Skeletal muscle tissue (tissue), 4 donors: ENCODE results near the gene CEBPB. TPM values are rescaled to one million over a fixed set of nuclear protein-coding genes. Genes with fewer than 3 reads are reported as not detected.

Experiments
- H3K27ac ChIP-seq: one replicate; pipeline ENCODE4 v1.7.0; 2013; ENCODE audit warnings: mild to moderate bottlenecking, low read depth, low read length, inconsistent platforms
- H3K27me3 ChIP-seq, 3 donors: one replicate each; pipeline ENCODE4 v1.7.0; 2013; ENCODE audit warnings: low read length in 3 of 3; ENCODE audit not compliant: control insufficient read depth in 3 of 3, insufficient read depth in 3 of 3
- H3K36me3 ChIP-seq, 3 donors: one replicate each; pipeline ENCODE4 v1.7.0; 2013; ENCODE audit warnings: low read length in 3 of 3; ENCODE audit not compliant: control insufficient read depth in 3 of 3, insufficient read depth in 3 of 3
- H3K4me1 ChIP-seq, 3 donors: one replicate each; pipeline ENCODE4 v1.7.0; 2013; ENCODE audit warnings: low read length in 3 of 3, mild to moderate bottlenecking in 3 of 3; ENCODE audit not compliant: control insufficient read depth in 3 of 3, insufficient read depth in 3 of 3
- H3K4me3 ChIP-seq, 3 donors: one replicate each; pipeline ENCODE4 v1.7.0; 2013; ENCODE audit warnings: low read length in 3 of 3
- H3K9ac ChIP-seq, 3 donors: one replicate each; pipeline ENCODE4 v1.7.0; 2013; ENCODE audit warnings: low read length in 3 of 3, mild to moderate bottlenecking in 3 of 3, moderate library complexity in 2 of 3, low read depth in 1 of 3
- H3K9me3 ChIP-seq, 3 donors: one replicate each; pipeline ENCODE4 v1.7.0; 2013; ENCODE audit warnings: low read length in 3 of 3; ENCODE audit not compliant: control insufficient read depth in 3 of 3
- total RNA-seq: library from RNA; depleted of rRNA; stranded (reverse); fragments of >200 nt; gene quantifications from one replicate; pipeline ENCODE4 v1.2.3, GENCODE V29; 2014
- donor health status: Osteomylitis.

The CEBPB gene
- total RNA-seq, 1 donor from 2014 or later, result 7.3 TPM

GRCh38 chr20:50210066-50210619 lies 19.5 kb downstream of the CEBPB start:
- Histone ChIP-seq H3K9me3 (no peaks in the 10 kb centered on the region), H3K9ac (no peak overlapping the region), H3K27me3 (no peaks in the 10 kb centered on the region), H3K4me3 (no peak overlapping the region), H3K27ac (no peak overlapping the region), H3K36me3 (no peaks in the 10 kb centered on the region), H3K4me1 (no peaks in the 10 kb centered on the region)

GRCh38 chr20:50211091-50211490 lies 20.5 kb downstream of the CEBPB start:
- no peaks in the 10 kb centered on the region for H3K4me1 ChIP-seq
- no peak overlapping the region for H3K4me3 ChIP-seq
- H3K9me3 ChIP-seq, result no peaks in the 10 kb centered on the region
- H3K27me3 ChIP-seq, result no peaks in the 10 kb centered on the region
- H3K9ac ChIP-seq, result no peak overlapping the region
- H3K27ac ChIP-seq, result no peak overlapping the region
- no peaks in the 10 kb centered on the region for H3K36me3 ChIP-seq

DNA sequence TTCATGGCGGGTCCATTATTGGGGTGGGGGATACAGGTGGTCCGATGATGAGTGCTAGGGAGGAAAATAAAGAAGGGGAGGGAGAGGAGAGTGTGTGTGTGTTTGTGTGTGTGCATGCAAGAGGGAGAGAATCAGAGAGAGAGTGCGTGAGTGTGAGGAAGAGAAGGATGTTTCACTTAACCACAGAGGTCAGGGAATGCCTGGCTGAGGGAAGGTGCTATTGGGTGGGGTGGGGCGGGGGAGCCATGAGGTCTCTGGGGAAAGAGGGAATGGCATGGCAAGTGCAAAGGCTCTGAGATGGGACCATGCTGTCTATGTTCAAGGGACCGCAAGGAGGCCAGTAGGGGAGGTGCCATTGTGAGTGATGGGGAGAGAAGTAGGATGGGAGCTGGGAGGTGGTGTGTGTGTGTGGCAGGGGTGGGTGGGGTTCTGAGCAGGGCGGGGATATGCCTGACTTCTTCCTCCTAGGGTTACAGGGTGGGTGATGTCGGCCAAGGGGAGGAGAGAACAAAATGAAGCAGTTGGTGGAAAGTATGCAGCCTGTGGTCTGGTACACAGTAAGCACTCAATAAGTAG lies 23.0 kb downstream of the CEBPB start:
- no peak overlapping the region for H3K4me3 ChIP-seq
- H3K9ac ChIP-seq, result no peak overlapping the region
- H3K36me3 ChIP-seq, result no peaks in the 10 kb centered on the region
- H3K9me3 ChIP-seq, result no peaks in the 10 kb centered on the region
- H3K4me1 ChIP-seq, result no peaks in the 10 kb centered on the region
- H3K27me3 ChIP-seq, result no peaks in the 10 kb centered on the region
- H3K27ac ChIP-seq, result no peak overlapping the region

DNA sequence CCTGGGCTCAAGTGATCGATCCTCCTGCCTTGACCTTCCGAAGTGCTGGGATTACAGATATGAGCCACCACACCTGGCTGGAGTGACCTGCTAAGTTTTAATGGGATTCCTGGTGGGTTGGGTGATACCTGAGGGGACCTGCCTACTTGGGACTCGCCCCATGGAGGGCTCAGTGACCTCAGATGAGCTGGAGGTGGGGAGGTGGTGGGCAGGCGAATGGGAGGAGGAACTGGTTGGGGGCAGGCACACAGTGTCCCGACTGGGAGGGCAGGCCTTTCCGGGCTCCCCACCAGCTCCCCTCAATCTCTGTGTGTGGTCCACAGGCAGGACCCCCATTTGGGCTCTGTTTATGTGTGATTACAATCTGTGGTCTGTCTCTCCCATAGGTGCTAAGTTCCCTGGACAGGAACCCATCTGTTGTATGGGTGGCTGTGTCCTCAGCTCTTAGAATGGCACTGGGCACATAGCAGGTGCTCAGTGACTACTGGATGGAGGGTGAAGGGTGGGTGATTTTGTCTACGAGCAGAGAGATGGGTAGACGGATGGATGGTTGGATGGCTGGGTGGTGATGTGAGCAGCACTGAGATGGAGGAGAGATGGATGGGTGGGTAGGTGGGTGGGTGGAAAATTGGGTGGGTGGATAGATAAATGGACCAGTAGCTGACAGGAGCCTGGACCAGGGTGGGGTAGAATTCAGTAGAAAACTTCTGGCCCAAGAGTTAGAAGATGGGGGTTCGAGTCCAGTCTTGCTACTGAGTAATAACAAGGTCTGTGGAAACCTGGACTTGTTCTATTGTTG lies 23.8 kb downstream of the CEBPB start:
- H3K27me3 ChIP-seq, result no peaks in the 10 kb centered on the region
- H3K4me1 ChIP-seq, result no peaks in the 10 kb centered on the region
- no peak overlapping the region for H3K27ac ChIP-seq
- no peak overlapping the region for H3K9ac ChIP-seq
- H3K36me3 ChIP-seq, result no peaks in the 10 kb centered on the region
- H3K4me3 ChIP-seq, result no peak overlapping the region
- no peaks in the 10 kb centered on the region for H3K9me3 ChIP-seq

GRCh38 chr20:50215101-50215690 lies 24.6 kb downstream of the CEBPB start:
- H3K27me3 ChIP-seq, result no peaks in the 10 kb centered on the region
- no peak overlapping the region for H3K27ac ChIP-seq
- no peaks in the 10 kb centered on the region for H3K4me1 ChIP-seq
- no peak overlapping the region for H3K4me3 ChIP-seq
- no peaks in the 10 kb centered on the region for H3K9me3 ChIP-seq
- no peaks in the 10 kb centered on the region for H3K36me3 ChIP-seq
- H3K9ac ChIP-seq, result no peak overlapping the region

DNA sequence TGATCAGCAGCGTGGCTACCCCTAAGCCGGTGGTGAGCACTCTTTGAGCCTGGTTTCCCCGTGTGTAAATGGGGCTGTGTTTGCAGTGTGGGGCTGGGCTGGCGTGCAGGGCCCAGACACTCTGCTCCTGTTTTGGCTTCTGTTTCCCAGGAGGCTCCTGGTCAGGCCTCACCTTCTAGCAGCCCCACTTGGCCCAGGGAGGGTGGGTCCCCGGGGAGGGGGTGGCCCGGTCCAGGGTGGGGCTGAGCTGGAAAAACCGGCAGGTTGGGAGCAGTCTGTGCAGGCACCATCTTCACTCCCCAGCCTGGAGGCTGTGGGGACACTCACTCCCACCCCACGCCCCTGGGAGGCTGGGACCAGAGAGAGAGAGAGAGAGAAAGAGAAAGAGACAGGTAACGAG lies 25.3 kb downstream of the CEBPB start:
- H3K27me3 ChIP-seq, result no peaks in the 10 kb centered on the region
- no peak overlapping the region for H3K27ac ChIP-seq
- no peak overlapping the region for H3K4me3 ChIP-seq
- no peaks in the 10 kb centered on the region for H3K9me3 ChIP-seq
- H3K36me3 ChIP-seq, result no peaks in the 10 kb centered on the region
- no peak overlapping the region for H3K9ac ChIP-seq
- no peaks in the 10 kb centered on the region for H3K4me1 ChIP-seq

GRCh38 chr20:50216543-50217206 lies 26.0 kb downstream of the CEBPB start:
- no peak overlapping the region for H3K27ac ChIP-seq
- no peaks in the 10 kb centered on the region for H3K4me1 ChIP-seq
- no peaks in the 10 kb centered on the region for H3K27me3 ChIP-seq
- no peaks in the 10 kb centered on the region for H3K9me3 ChIP-seq
- no peak overlapping the region for H3K4me3 ChIP-seq
- H3K9ac ChIP-seq, result no peak overlapping the region
- no peaks in the 10 kb centered on the region for H3K36me3 ChIP-seq

DNA sequence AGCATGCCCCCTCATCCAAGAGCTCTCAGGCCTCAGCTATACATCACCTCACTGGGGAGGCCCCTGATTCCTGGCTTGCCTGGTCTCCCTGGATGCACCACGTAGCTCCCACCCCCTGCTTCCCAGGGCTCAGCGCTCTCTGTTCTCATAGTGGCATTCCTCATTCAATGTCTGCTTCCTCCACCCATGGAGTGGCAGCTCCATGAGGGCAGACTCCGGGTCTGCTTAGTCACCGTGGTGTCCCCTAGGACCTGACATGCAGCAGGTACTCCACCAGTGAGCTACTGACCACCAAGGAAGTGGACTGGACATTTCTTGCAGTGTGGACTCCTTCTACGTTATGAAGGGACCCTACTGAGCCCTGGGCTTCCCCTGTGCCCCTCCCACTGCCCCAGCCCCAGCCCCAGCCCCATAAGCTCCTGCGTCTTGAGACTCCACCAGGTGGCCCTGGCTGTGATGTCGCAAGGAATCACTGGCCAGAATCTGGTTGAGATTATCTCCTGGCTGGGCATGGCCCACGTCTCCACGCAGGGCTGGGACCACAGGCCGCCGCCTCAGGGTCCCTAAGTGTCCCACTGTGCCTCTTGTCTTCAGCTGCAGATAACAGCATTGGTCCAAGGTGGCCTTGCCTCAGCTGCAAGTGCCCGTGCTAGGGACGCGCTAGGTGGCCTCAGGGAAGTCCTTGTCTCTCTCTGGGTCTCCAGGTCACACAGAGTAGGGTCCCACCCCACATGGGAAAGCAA lies 26.7 kb downstream of the CEBPB start:
- no peaks in the 10 kb centered on the region for H3K9me3 ChIP-seq
- no peak overlapping the region for H3K9ac ChIP-seq
- no peaks in the 10 kb centered on the region for H3K27me3 ChIP-seq
- H3K4me1 ChIP-seq, result no peaks in the 10 kb centered on the region
- H3K27ac ChIP-seq, result no peak overlapping the region
- H3K4me3 ChIP-seq, result no peak overlapping the region
- no peaks in the 10 kb centered on the region for H3K36me3 ChIP-seq

DNA sequence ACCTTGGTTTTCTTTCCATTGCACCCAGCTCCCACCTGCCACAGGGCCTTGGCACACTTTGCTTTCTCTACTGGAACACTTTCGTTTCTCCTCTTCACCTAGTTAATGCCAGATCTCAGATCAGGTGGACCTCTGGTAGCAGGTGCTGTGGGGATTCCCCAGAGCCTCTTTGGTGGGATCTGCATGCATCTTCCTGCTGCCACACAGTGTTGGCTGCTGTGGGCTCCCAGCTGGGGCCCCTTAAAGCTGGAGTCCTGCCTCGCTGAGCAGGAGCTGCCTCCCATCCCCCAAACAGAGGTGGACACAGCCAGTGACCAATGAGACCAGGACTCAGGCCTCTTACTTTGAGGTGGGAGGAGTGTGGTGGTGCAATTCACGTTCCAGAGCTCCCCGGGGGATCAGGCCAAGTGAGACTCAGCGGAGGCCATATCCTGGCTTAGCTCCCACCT lies 28.4 kb downstream of the CEBPB start:
- H3K27ac ChIP-seq, result no peak overlapping the region
- H3K4me1 ChIP-seq, result peaks cover 0 to 4% (median 1%) of the 10 kb centered on the region in 3 donors
- H3K4me3 ChIP-seq, result no peak overlapping the region
- H3K9ac ChIP-seq, result no peak overlapping the region
- H3K36me3 ChIP-seq, result no peaks in the 10 kb centered on the region
- no peaks in the 10 kb centered on the region for H3K27me3 ChIP-seq
- no peaks in the 10 kb centered on the region for H3K9me3 ChIP-seq
